Measurements from ENCODE around the gene CHST8.
"Not testable (repeated sequence)": the region's sequence is repeated elsewhere in the genome, so short reads cannot be mapped to it uniquely, and the experiment has no call there.

Gene CHST8

DNA sequence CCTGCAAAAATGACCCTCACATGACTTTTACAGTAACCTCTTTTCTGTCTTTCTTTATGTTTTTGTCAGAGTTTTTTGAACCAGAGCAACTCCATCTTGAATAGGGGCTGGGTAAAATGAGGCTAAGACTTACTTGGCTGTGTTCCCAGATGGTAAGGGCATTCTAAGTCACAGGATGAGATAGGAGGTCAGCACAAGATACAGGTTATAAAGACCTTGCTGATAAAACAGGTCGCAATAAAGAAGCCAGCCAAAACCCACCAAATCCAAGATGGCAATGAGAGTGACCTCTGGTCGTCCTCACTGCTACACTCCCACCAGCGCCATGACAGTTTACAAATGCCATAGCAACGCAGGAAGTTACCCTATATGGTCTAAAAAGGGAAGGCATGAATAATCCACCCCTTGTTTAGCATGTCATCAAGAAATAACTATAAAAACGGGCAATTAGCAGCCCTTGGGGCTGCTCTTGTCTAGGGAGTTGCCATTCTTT, 15.9 kb upstream of the CHST8 start:
- DNase-seq (ENCODE audit: low spot score in 2 of 2); H3K9me3 ChIP-seq; H3K4me3 ChIP-seq; H3K27me3 ChIP-seq (ENCODE audit: low read depth); H3K4me1 ChIP-seq; H3K36me3 ChIP-seq (replicated peaks); in situ Hi-C loops (cut with MboI; ENCODE audit: low sequenced_read_pairs): not testable (repeated sequence)

DNA sequence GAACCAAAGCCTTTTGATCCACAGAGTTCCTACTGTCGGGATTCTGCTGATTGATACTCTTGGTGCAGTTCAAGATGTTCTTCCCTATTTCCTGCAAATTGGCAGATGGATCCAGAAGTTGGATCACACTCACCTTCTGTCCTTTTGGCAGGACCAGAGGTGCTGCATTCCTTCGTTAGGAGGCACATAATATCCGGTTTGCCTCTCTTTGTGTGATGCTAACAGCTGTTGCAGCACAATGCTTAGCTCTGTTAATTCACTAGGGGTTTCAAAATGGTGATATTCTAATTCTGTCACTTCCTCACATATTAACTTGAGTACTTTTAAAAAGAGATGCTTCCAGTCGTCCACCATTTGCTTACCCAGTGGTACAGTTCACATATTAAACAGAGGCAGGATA, 15.2 kb upstream of the CHST8 start:
- Histone ChIP-seq H3K4me1 (no peaks in the 10 kb centered on the region), H3K4me3 (no peak overlapping the region), H3K27me3 (ENCODE audit: low read depth) (peaks cover 3% of the 10 kb centered on the region; the same call in 1 of the 2 replicates), H3K36me3 (replicated peaks) (no peaks in the 10 kb centered on the region), H3K9me3 (peaks cover 4% of the 10 kb centered on the region)
- in situ Hi-C loops (cut with MboI; ENCODE audit: low sequenced_read_pairs), result no loop called here
- no peak for DNase-seq (ENCODE audit: low spot score in 2 of 2)

DNA sequence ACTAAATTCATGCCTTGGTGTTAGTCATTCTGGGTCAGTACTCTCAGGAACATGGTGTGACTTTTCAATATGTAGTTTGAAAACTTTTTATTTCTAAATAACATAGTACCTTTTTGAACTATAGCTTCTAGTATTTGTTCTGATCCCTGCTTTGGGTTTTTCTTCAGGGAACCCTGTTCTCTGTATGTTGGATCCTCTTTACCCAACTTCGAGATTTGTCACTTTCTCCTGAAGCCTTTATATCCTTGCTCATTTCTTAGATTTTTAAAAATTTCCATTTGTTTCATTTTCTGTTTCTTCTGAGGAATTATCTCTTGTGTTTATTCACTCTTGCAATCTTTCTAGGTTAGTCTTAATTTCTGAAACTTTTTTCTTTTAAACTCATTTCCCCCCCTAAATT, 12.4 kb upstream of the CHST8 start:
- H3K36me3 ChIP-seq (replicated peaks), result no peaks in the 10 kb centered on the region
- in situ Hi-C loops (cut with MboI; ENCODE audit: low sequenced_read_pairs), result no loop called here
- H3K27me3 ChIP-seq (ENCODE audit: low read depth), result peaks cover 16% of the 10 kb centered on the region
- no peak overlapping the region for H3K4me3 ChIP-seq
- no peaks in the 10 kb centered on the region for H3K4me1 ChIP-seq
- no peak for DNase-seq (ENCODE audit: low spot score in 2 of 2)
- H3K9me3 ChIP-seq, result no peaks in the 10 kb centered on the region

- H3K27me3 ChIP-seq (ENCODE audit: low read depth), result peaks cover 17% of the 10 kb centered on the region
- in situ Hi-C loops (cut with MboI; ENCODE audit: low sequenced_read_pairs), result no loop called here
- H3K4me3 ChIP-seq, result no peak overlapping the region
- H3K36me3 ChIP-seq (replicated peaks), result no peaks in the 10 kb centered on the region
- no peak for DNase-seq (ENCODE audit: low spot score in 2 of 2)
- H3K9me3 ChIP-seq, result no peaks in the 10 kb centered on the region
- no peaks in the 10 kb centered on the region for H3K4me1 ChIP-seq
These were observed 11.2 kb upstream of the CHST8 start for GRCh38 chr19:33610588-33610987.

GRCh38 chr19:33612928-33613619, 8.7 kb upstream of the CHST8 start:
- in situ Hi-C loops (cut with MboI; ENCODE audit: low sequenced_read_pairs), result no loop called here
- DNase-seq (ENCODE audit: low spot score in 2 of 2), result no peak
- Histone ChIP-seq H3K4me3 (no peak overlapping the region), H3K36me3 (replicated peaks) (no peaks in the 10 kb centered on the region), H3K9me3 (no peaks in the 10 kb centered on the region), H3K4me1 (no peaks in the 10 kb centered on the region), H3K27me3 (ENCODE audit: low read depth) (peaks cover 17% of the 10 kb centered on the region; the same call in 1 of the 2 replicates)

DNA sequence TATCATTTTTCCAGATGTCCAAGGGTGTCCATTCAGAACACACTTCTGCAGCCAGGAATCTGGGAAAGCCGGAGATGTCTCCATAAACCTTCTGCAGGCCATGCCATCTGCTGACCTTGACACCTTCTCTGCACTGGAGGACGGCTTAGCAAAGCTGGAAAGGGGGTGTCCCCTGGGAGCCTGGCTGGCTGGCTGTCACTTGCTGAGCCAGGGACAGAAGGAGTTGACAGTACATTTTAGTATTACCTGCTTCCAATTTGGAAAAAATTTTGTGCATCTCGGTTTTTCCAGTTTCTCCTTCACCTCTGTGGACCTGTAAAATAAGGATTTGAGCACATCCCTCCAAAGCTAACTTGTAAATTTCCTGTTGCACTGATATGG, 8.1 kb upstream of the CHST8 start:
- no peaks in the 10 kb centered on the region for H3K9me3 ChIP-seq
- H3K27me3 ChIP-seq (ENCODE audit: low read depth), result peaks cover 17% of the 10 kb centered on the region; the same call in 1 of the 2 replicates
- H3K4me3 ChIP-seq, result no peak overlapping the region
- no peak for DNase-seq (ENCODE audit: low spot score in 2 of 2)
- no peaks in the 10 kb centered on the region for H3K4me1 ChIP-seq
- in situ Hi-C loops (cut with MboI; ENCODE audit: low sequenced_read_pairs), result no loop called here
- H3K36me3 ChIP-seq (replicated peaks), result no peaks in the 10 kb centered on the region

DNA sequence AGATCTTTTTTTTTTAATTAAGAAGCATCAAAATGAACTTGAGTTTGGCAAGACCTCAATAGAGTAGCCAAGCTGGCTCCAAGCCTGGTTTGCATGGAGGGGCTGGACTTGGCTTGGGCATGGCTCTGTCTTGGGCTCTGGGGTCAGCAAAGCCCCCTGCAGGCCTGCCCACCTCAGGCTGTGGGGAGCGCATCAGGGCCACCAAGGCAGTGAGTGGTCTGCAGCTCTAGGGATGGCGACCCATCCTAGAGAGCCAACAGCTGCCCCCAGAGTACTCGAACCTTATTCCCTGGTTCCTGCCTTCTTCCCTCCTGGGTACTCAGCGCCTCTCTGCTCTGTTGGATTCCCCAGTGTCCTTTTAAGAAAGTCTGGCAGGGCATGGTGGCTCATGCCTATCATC, 5.4 kb upstream of the CHST8 start:
- H3K9me3 ChIP-seq, result no peaks in the 10 kb centered on the region
- H3K27me3 ChIP-seq (ENCODE audit: low read depth), result peaks cover 20% of the 10 kb centered on the region
- H3K4me3 ChIP-seq, result no peak overlapping the region
- H3K4me1 ChIP-seq, result no peaks in the 10 kb centered on the region
- no peak for DNase-seq (ENCODE audit: low spot score in 2 of 2)
- in situ Hi-C loops (cut with MboI; ENCODE audit: low sequenced_read_pairs), result no loop called here
- H3K36me3 ChIP-seq (replicated peaks), result no peaks in the 10 kb centered on the region

DNA sequence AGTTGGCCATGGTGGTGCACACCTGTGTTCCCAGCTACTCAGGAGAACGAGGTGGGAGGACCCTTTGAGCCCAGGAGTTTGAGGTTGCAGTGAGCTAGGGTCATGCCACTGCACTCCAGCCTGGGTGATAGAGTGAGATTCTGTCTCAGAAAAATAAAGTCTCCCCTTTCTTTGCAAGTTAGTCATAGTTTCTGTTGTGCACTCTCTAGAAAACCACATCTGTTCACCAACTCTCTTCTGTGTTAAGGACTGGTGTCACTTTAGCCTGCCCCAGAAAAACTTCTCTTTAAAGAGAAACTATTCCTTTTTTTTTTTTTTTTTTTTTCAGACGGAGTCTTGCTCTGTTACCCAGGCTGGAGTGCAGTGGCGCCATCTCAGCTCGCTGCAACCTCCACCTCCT, 4.9 kb upstream of the CHST8 start:
- H3K4me1 ChIP-seq, result no peaks in the 10 kb centered on the region
- DNase-seq (ENCODE audit: low spot score in 2 of 2), result no peak
- peaks cover 20% of the 10 kb centered on the region for H3K27me3 ChIP-seq (ENCODE audit: low read depth)
- in situ Hi-C loops (cut with MboI; ENCODE audit: low sequenced_read_pairs), result no loop called here
- no peaks in the 10 kb centered on the region for H3K9me3 ChIP-seq
- no peaks in the 10 kb centered on the region for H3K36me3 ChIP-seq (replicated peaks)
- H3K4me3 ChIP-seq, result no peak overlapping the region

DNA sequence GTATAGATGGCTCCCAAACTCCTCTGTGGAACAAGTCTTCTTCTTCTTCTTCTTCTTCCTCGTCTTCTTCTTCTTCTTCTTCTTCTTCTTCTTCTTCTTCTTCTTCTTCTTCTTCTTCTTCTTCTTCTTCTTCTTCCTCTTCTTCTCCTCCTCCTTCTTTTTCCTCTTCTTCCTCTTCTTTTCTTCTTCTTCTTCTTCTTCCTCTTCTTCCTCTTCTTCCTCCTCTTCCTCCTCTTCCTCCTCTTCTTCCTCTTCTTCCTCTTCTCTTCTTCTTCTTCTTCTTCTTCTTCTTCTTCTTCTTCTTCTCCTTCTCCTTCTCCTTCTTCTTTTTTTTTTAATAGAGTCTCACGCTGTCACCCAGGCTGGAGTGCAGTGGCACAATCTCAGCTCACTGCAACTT, 3.4 kb upstream of the CHST8 start:
- H3K4me3 ChIP-seq; H3K9me3 ChIP-seq; DNase-seq (ENCODE audit: low spot score in 2 of 2); H3K36me3 ChIP-seq (replicated peaks); H3K4me1 ChIP-seq; in situ Hi-C loops (cut with MboI; ENCODE audit: low sequenced_read_pairs): not testable (repeated sequence)
- H3K27me3 ChIP-seq (ENCODE audit: low read depth), result peaks cover 23% of the 10 kb centered on the region

- Histone ChIP-seq H3K36me3 (replicated peaks) (no peaks in the 10 kb centered on the region), H3K27me3 (ENCODE audit: low read depth) (peaks cover 26% of the 10 kb centered on the region), H3K4me3 (no peak overlapping the region), H3K4me1 (no peaks in the 10 kb centered on the region), H3K9me3 (no peaks in the 10 kb centered on the region)
- no peak for DNase-seq (ENCODE audit: low spot score in 2 of 2)
- in situ Hi-C loops (cut with MboI; ENCODE audit: low sequenced_read_pairs), result no loop called here
These were observed 2.9 kb upstream of the CHST8 start for GRCh38 chr19:33618884-33619283.

- Histone ChIP-seq H3K4me1 (no peaks in the 10 kb centered on the region), H3K36me3 (replicated peaks) (no peaks in the 10 kb centered on the region), H3K27me3 (ENCODE audit: low read depth) (peaks cover 29% of the 10 kb centered on the region), H3K9me3 (no peaks in the 10 kb centered on the region), H3K4me3 (no peak overlapping the region)
- in situ Hi-C loops (cut with MboI; ENCODE audit: low sequenced_read_pairs), result no loop called here
- no peak for DNase-seq (ENCODE audit: low spot score in 2 of 2)
These were observed 1.1 kb upstream of the CHST8 start for GRCh38 chr19:33620611-33621010.

GRCh38 chr19:33621065-33621785, 528 bp upstream of the CHST8 start:
- DNase-seq (ENCODE audit: low spot score in 2 of 2), result peak in 1 of 2 experiments; percentile 18
- in situ Hi-C loops (cut with MboI; ENCODE audit: low sequenced_read_pairs), result no loop called here
- Histone ChIP-seq H3K4me1 (no peaks in the 10 kb centered on the region), H3K4me3 (peak overlapping the region; percentile 9; the same call in 1 of the 2 replicates), H3K36me3 (replicated peaks) (no peaks in the 10 kb centered on the region), H3K27me3 (ENCODE audit: low read depth) (peaks cover 26% of the 10 kb centered on the region), H3K9me3 (no peaks in the 10 kb centered on the region)

GRCh38 chr19:33622505-33622808, 704 bp downstream of the CHST8 start:
- H3K9me3 ChIP-seq, result no peaks in the 10 kb centered on the region
- in situ Hi-C loops (cut with MboI; ENCODE audit: low sequenced_read_pairs), result no loop called here
- H3K4me1 ChIP-seq, result no peaks in the 10 kb centered on the region
- DNase-seq (ENCODE audit: low spot score in 2 of 2), result peak; percentile 2 to 31
- H3K27me3 ChIP-seq (ENCODE audit: low read depth), result peaks cover 26% of the 10 kb centered on the region
- H3K4me3 ChIP-seq, result peak overlapping the region; percentile 38
- no peaks in the 10 kb centered on the region for H3K36me3 ChIP-seq (replicated peaks)

- peak in 1 of 2 experiments; percentile 25 for DNase-seq (ENCODE audit: low spot score in 2 of 2)
- H3K36me3 ChIP-seq (replicated peaks), result no peaks in the 10 kb centered on the region
- peaks cover 26% of the 10 kb centered on the region for H3K27me3 ChIP-seq (ENCODE audit: low read depth)
- no peaks in the 10 kb centered on the region for H3K9me3 ChIP-seq
- peak overlapping the region; percentile 38 for H3K4me3 ChIP-seq
- in situ Hi-C loops (cut with MboI; ENCODE audit: low sequenced_read_pairs), result no loop called here
- H3K4me1 ChIP-seq, result no peaks in the 10 kb centered on the region
These were observed 1.2 kb downstream of the CHST8 start for GRCh38 chr19:33622809-33623511.

Measured in HAP-1 (cell line).